ENCODE results near the gene S1PR3.

DNA sequence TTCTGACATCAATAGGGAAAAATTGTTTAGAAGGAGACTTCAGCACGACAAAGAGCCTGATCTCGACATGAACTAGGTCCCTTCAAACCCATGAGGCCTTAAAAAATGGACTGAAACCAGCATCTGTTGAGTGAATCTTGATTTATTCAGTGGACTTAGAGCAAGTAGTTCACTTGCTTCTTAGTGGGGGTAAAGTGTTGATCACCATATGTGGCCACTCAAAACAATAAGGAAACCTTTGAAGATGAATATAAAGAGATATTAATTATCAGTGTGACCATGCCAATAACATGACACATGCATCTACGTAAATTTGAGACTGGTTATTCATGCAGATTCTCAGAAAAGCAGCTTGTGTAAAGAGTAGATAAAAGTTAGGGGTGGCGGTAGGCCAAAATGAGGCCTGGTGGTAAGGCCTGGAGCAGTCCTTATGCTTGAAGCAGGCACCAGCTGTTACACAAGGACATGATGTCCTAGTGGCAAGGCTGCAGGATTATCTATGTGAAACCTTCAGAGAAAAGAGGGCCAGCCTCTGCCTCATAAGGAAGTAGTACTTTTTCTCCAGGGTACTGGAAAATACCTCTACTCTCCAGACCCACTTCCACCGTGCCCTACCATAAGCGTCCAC, 61.3 kb downstream of the S1PR3 start:
- no peak for TF ChIP-seq POLR2AphosphoS5 (IDR thresholded peaks at IDR 0.05)
- TF ChIP-seq POLR2A (IDR thresholded peaks at IDR 0.05): no peak
- TF ChIP-seq, protein P1, sequence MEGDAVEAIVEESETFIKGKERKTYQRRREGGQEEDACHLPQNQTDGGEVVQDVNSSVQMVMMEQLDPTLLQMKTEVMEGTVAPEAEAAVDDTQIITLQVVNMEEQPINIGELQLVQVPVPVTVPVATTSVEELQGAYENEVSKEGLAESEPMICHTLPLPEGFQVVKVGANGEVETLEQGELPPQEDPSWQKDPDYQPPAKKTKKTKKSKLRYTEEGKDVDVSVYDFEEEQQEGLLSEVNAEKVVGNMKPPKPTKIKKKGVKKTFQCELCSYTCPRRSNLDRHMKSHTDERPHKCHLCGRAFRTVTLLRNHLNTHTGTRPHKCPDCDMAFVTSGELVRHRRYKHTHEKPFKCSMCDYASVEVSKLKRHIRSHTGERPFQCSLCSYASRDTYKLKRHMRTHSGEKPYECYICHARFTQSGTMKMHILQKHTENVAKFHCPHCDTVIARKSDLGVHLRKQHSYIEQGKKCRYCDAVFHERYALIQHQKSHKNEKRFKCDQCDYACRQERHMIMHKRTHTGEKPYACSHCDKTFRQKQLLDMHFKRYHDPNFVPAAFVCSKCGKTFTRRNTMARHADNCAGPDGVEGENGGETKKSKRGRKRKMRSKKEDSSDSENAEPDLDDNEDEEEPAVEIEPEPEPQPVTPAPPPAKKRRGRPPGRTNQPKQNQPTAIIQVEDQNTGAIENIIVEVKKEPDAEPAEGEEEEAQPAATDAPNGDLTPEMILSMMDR (IDR thresholded peaks at IDR 0.05): no peak

Data from prostate gland (tissue), 2 donors.